NCI-H82 treated with DMSO at 0.1 percent for 48 hours (cell line): ENCODE measurements around the gene APOL2.
"Not testable (repeated sequence)": the region's sequence is repeated elsewhere in the genome, so short reads cannot be mapped to it uniquely, and the experiment has no call there.

Source experiments
- DNase-seq: peaks from one replicate; lab custom pipeline; 2025; ENCODE audit not compliant: unreplicated experiment; lab: John Stamatoyannopoulos, UW

Gene APOL2

GRCh38 chr22:36244522-36245391 is 5.4 kb upstream of the APOL2 start:
- DNase-seq = no peak

GRCh38 chr22:36243986-36244385 is 4.7 kb upstream of the APOL2 start:
- no peak for DNase-seq

- DNase-seq = no peak
These were observed 252 bp downstream of the APOL2 start for GRCh38 chr22:36239150-36239400.

GRCh38 chr22:36238373-36239149 is 766 bp downstream of the APOL2 start:
- DNase-seq = no peak

- no peak for DNase-seq
These were observed 1.6 kb downstream of the APOL2 start for GRCh38 chr22:36237462-36238372.

- DNase-seq = no peak
These were observed 2.7 kb downstream of the APOL2 start for GRCh38 chr22:36236388-36237319.

- DNase-seq = no peak
These were observed 3.7 kb downstream of the APOL2 start for GRCh38 chr22:36235585-36235984.

- DNase-seq = no peak
These were observed 4.4 kb downstream of the APOL2 start for GRCh38 chr22:36234919-36235318.

- no peak for DNase-seq
These were observed 5.1 kb downstream of the APOL2 start for GRCh38 chr22:36234213-36234612.

GRCh38 chr22:36233796-36234195 is 5.5 kb downstream of the APOL2 start:
- no peak for DNase-seq

- DNase-seq = no peak
These were observed 6.5 kb downstream of the APOL2 start for GRCh38 chr22:36232715-36233401.

- not testable (repeated sequence) for DNase-seq
These were observed 8.3 kb downstream of the APOL2 start for GRCh38 chr22:36231051-36231450.

- not testable (repeated sequence) for DNase-seq
These were observed 9.7 kb downstream of the APOL2 start for GRCh38 chr22:36229649-36230048.

GRCh38 chr22:36228944-36229343 is 10.4 kb downstream of the APOL2 start:
- DNase-seq = no peak

GRCh38 chr22:36228369-36228768 is 11.0 kb downstream of the APOL2 start:
- DNase-seq = not testable (repeated sequence)

GRCh38 chr22:36227806-36228205 is 11.5 kb downstream of the APOL2 start:
- DNase-seq = no peak

- no peak for DNase-seq
These were observed 11.9 kb downstream of the APOL2 start for GRCh38 chr22:36227396-36227795.

- no peak for DNase-seq
These were observed 13.1 kb downstream of the APOL2 start for GRCh38 chr22:36226189-36226588.

GRCh38 chr22:36225333-36225922 is 13.9 kb downstream of the APOL2 start:
- DNase-seq = no peak
